HepG2 (cell line): ENCODE results near the gene SYCE3. TPM values are rescaled to one million over a fixed set of nuclear protein-coding genes. Genes with fewer than 3 reads are reported as not detected.

Experiments
- DZIP1 ChIP-seq: sonication (generic); formaldehyde crosslinking; IDR thresholded peaks from 2 replicates; pipeline ENCODE4 v1.5.0; 2020; ENCODE audit warnings: mild to moderate bottlenecking, missing genetic modification reagents
- E2F1 ChIP-seq: sonication (generic); formaldehyde crosslinking; IDR thresholded peaks from 2 replicates; pipeline ENCODE4 v1.5.0; 2020; ENCODE audit warnings: missing genetic modification reagents
- HDAC6 ChIP-seq: fragments of 200-600 bp; sonication (generic); IDR thresholded peaks from 2 replicates; pipeline ENCODE4 v1.7.0; 2017; ENCODE audit warnings: mild to moderate bottlenecking, antibody characterized with exemption, low read length, low read depth
- KLF9 ChIP-seq: IDR thresholded peaks from 2 replicates; pipeline ENCODE4 v1.6.1; 2016; ENCODE audit warnings: low read depth
- MAFK ChIP-seq, 2 experiments: IDR thresholded peaks in 1 of 2; conservative IDR thresholded peaks in 1 of 2; 2 replicates each; pipeline ENCODE4 v1.6.1; 2011; ENCODE audit warnings: improper control_type of control experiment in 2 of 2, low read length in 2 of 2
- MXI1 ChIP-seq: IDR thresholded peaks from 3 replicates; pipeline ENCODE4 v1.6.1; 2012; ENCODE audit warnings: low read depth, low read length, inconsistent platforms, borderline replicate concordance
- RFX3 ChIP-seq: IDR thresholded peaks from 2 replicates; pipeline ENCODE4 v1.6.1; 2016; ENCODE audit warnings: missing biosample characterization, missing genetic modification reagents
- RNF2 ChIP-seq: fragments of 450-650 bp; conservative IDR thresholded peaks from 2 replicates; pipeline ENCODE4 v1.6.1; 2016; ENCODE audit warnings: low read depth
- RXRA ChIP-seq: sonication (generic); formaldehyde crosslinking; IDR thresholded peaks from 2 replicates; pipeline ENCODE4 v1.5.1; 2020; ENCODE audit warnings: missing genetic modification reagents
- SRY ChIP-seq: sonication (generic); formaldehyde crosslinking; IDR thresholded peaks from 2 replicates; pipeline ENCODE4 v1.8.0; 2022; ENCODE audit warnings: mild to moderate bottlenecking, missing genetic modification reagents
- TBX2 ChIP-seq: sonication (generic); formaldehyde crosslinking; IDR thresholded peaks from 2 replicates; pipeline ENCODE4 v1.5.0; 2020; ENCODE audit warnings: missing genetic modification reagents, mild to moderate bottlenecking, borderline replicate concordance
- ZC3H4 ChIP-seq: sonication (generic); formaldehyde crosslinking; IDR thresholded peaks from 2 replicates; pipeline ENCODE4 v1.4.0; 2020; ENCODE audit warnings: missing genetic modification reagents, borderline replicate concordance
- ZNF264 ChIP-seq: sonication (generic); formaldehyde crosslinking; IDR thresholded peaks from 2 replicates; pipeline ENCODE4 v1.4.0; 2020; ENCODE audit warnings: missing genetic modification reagents
- ZNF3 ChIP-seq: IDR thresholded peaks from 2 replicates; pipeline ENCODE4 v1.7.0; 2017; ENCODE audit warnings: inconsistent platforms
- ZNF441 ChIP-seq: sonication (generic); formaldehyde crosslinking; IDR thresholded peaks from 2 replicates; pipeline ENCODE4 v1.7.0; 2021; ENCODE audit warnings: missing genetic modification reagents, borderline replicate concordance
- ZNF775 ChIP-seq: sonication (generic); formaldehyde crosslinking; IDR thresholded peaks from 2 replicates; pipeline ENCODE4 v1.4.0; 2020; ENCODE audit warnings: missing genetic modification reagents, mild to moderate bottlenecking, moderate library complexity, borderline replicate concordance
- ZNF781 ChIP-seq: sonication (generic); formaldehyde crosslinking; IDR thresholded peaks from 2 replicates; pipeline ENCODE4 v1.5.1; 2020; ENCODE audit warnings: borderline replicate concordance, mild to moderate bottlenecking, missing genetic modification reagents; ENCODE audit errors: not compliant biosample characterization
- ZSCAN12 ChIP-seq: sonication (generic); formaldehyde crosslinking; IDR thresholded peaks from 2 replicates; pipeline ENCODE4 v1.9.0; 2021; ENCODE audit warnings: mild to moderate bottlenecking, missing genetic modification reagents
- polyA plus RNA-seq, 8 experiments: library from polyadenylated mRNA; depleted of rRNA in 3 of 8; stranded (reverse) in 7 of 8; unstranded in 1 of 8; fragments of >200 nt; fragmentation: Illumina TruSeq in 4 of 8; extraction: Trizol in 4 of 8; gene quantifications; 2 replicates each; pipeline versions ENCODE4 v1.2.1 to v1.2.3, GENCODE V29; 2011 to 2016; ENCODE audit warnings: low read depth in 4 of 8, missing spikeins in 1 of 8, mixed read lengths in 1 of 8; ENCODE audit not compliant: insufficient read depth in 1 of 8
- total RNA-seq, 5 experiments: library from RNA; depleted of rRNA; stranded (reverse); fragments of >200 nt; fragmentation: Illumina TruSeq; extraction: Trizol; gene quantifications; 2 replicates each; pipeline ENCODE4 v1.2.3, GENCODE V29; 2016; ENCODE audit warnings: low read depth in 1 of 5
- TF ChIP-seq, protein P1 (sequence below): sonication (generic); formaldehyde crosslinking; IDR thresholded peaks from 2 replicates; pipeline ENCODE4 v1.8.0; 2022; ENCODE audit warnings: missing genetic modification reagents, mild to moderate bottlenecking, inconsistent platforms, borderline replicate concordance
- TF ChIP-seq, protein P2 (sequence below): sonication (generic); formaldehyde crosslinking; IDR thresholded peaks from 2 replicates; pipeline ENCODE4 v1.4.0; 2020; ENCODE audit warnings: missing genetic modification reagents
- TF ChIP-seq, protein P3 (sequence below): IDR thresholded peaks from 2 replicates; pipeline ENCODE4 v1.6.1; 2016; ENCODE audit warnings: low read depth, control low read depth
- TF ChIP-seq, protein P4 (sequence below): IDR thresholded peaks from 2 replicates; pipeline ENCODE4 v1.6.1; 2016; ENCODE audit warnings: missing genetic modification reagents, missing compliant biosample characterization

The SYCE3 gene
- total and polyA plus RNA-seq, 2 of the 13 experiments (the other 11 are each of a cell fraction or from before 2014, with no cell fraction given): not detected

DNA sequence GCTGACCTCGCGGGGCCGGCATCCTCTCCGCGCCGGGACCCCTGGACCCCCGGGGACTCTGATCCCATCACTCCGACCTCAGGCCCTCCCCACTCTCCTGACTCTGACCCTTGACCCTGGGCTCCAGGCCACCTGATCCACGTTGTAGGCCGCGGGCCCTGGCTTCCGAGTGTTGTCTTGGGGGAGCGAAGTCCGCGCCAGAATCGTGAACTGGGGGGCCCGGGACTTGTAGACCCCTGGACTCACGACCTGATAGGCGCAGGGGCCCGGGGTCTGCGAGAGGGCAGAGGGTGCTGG lies 32.2 kb downstream of the SYCE3 start (continued):
- TF ChIP-seq, protein P1, sequence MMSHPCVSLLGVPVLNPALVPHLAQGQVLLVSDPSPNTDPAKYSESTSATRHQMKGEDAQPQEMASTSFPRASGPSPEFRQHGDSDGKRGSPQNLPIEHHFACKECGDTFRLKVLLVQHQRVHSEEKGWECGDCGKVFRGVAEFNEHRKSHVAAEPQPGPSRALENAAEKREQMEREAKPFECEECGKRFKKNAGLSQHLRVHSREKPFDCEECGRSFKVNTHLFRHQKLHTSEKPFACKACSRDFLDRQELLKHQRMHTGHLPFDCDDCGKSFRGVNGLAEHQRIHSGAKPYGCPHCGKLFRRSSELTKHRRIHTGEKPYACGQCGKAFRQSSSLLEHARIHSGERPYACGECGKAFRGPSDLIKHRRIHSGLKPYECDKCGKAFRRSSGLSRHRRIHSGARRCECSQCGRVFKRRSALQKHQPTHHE (CRISPR knock-in tag): no peak
- no peak for TF ChIP-seq KLF9
- no peak for TF ChIP-seq TBX2
- TF ChIP-seq, protein P2, sequence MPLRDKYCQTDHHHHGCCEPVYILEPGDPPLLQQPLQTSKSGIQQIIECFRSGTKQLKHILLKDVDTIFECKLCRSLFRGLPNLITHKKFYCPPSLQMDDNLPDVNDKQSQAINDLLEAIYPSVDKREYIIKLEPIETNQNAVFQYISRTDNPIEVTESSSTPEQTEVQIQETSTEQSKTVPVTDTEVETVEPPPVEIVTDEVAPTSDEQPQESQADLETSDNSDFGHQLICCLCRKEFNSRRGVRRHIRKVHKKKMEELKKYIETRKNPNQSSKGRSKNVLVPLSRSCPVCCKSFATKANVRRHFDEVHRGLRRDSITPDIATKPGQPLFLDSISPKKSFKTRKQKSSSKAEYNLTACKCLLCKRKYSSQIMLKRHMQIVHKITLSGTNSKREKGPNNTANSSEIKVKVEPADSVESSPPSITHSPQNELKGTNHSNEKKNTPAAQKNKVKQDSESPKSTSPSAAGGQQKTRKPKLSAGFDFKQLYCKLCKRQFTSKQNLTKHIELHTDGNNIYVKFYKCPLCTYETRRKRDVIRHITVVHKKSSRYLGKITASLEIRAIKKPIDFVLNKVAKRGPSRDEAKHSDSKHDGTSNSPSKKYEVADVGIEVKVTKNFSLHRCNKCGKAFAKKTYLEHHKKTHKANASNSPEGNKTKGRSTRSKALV: 0 out of 2 replicates have a peak, but pooled peaks have one; percentile 18
- TF ChIP-seq E2F1: no peak
- no peak for TF ChIP-seq HDAC6
- TF ChIP-seq RFX3 (CRISPR knock-in tag): no peak
- no peak for TF ChIP-seq DZIP1 (CRISPR knock-in tag)
- TF ChIP-seq RNF2: 0 out of 2 replicates have a peak, but pooled peaks have one; percentile 1
- TF ChIP-seq ZC3H4 (CRISPR knock-in tag): no peak
- TF ChIP-seq ZSCAN12 (CRISPR knock-in tag): no peak; the same call in 1 of the 2 replicates
- TF ChIP-seq MAFK (conservative IDR thresholded peaks at IDR 0.05 in 1 of 2, IDR thresholded peaks at IDR 0.05 in 1 of 2; ENCODE audit: low read length in 2 of 2): no peak
- TF ChIP-seq RXRA (CRISPR knock-in tag): 0 out of 2 replicates have a peak, but pooled peaks have one; percentile 14
- TF ChIP-seq ZNF441 (CRISPR knock-in tag): no peak; the same call in none of the 2 replicates
- no peak; the same call in 1 of the 2 replicates for TF ChIP-seq ZNF3 (CRISPR knock-in tag)
- TF ChIP-seq, protein P3, sequence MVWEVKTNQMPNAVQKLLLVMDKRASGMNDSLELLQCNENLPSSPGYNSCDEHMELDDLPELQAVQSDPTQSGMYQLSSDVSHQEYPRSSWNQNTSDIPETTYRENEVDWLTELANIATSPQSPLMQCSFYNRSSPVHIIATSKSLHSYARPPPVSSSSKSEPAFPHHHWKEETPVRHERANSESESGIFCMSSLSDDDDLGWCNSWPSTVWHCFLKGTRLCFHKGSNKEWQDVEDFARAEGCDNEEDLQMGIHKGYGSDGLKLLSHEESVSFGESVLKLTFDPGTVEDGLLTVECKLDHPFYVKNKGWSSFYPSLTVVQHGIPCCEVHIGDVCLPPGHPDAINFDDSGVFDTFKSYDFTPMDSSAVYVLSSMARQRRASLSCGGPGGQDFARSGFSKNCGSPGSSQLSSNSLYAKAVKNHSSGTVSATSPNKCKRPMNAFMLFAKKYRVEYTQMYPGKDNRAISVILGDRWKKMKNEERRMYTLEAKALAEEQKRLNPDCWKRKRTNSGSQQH: no peak
- no peak for TF ChIP-seq MXI1
- no peak for TF ChIP-seq ZNF775
- peak; percentile 5; the same call in 1 of the 2 replicates for TF ChIP-seq ZNF264 (CRISPR knock-in tag)
- no peak; the same call in 1 of the 2 replicates for TF ChIP-seq SRY
- TF ChIP-seq, protein P4, sequence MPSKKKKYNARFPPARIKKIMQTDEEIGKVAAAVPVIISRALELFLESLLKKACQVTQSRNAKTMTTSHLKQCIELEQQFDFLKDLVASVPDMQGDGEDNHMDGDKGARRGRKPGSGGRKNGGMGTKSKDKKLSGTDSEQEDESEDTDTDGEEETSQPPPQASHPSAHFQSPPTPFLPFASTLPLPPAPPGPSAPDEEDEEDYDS (CRISPR knock-in tag): no peak; the same call in 1 of the 2 replicates
- no peak for TF ChIP-seq ZNF781 (CRISPR knock-in tag)
